Activated CD4-positive, alpha-beta T cell treated with anti-CD3 and anti-CD28 coated beads for 4 hours (primary cell): ENCODE results near the gene NUPR2.
"Not testable (repeated sequence)": the region's sequence is repeated elsewhere in the genome, so short reads cannot be mapped to it uniquely, and the experiment has no call there.

ENCODE experiments used
- DNase-seq, 2 donors: peaks; one replicate each; pipeline ENCODE4 v3.0.0-alpha.2; 2020

The NUPR2 gene

GRCh38 chr7:56083150-56083785 lies 32.9 kb downstream of the NUPR2 start:
- DNase-seq = no peak

GRCh38 chr7:56081626-56082340 lies 34.4 kb downstream of the NUPR2 start:
- no peak for DNase-seq

- not testable (repeated sequence) for DNase-seq
Measured at GRCh38 chr7:56080726-56081435, 35.3 kb downstream of the NUPR2 start.

GRCh38 chr7:56079450-56080185 lies 36.6 kb downstream of the NUPR2 start:
- DNase-seq = no peak

GRCh38 chr7:56078196-56078595 lies 38.0 kb downstream of the NUPR2 start:
- DNase-seq = no peak

GRCh38 chr7:56077681-56078080 lies 38.5 kb downstream of the NUPR2 start:
- DNase-seq = no peak

GRCh38 chr7:56074371-56074791 lies 41.8 kb downstream of the NUPR2 start:
- DNase-seq = peak; percentile 41 to 65

- not testable (repeated sequence) for DNase-seq
Measured at GRCh38 chr7:56066376-56066775, 49.8 kb downstream of the NUPR2 start.
